AG04450 (cell line): Measurements from ENCODE around the gene CRYL1. TPM values are rescaled to one million over a fixed set of nuclear protein-coding genes. Genes with fewer than 3 reads are reported as not detected.

ENCODE experiments used
- CTCF ChIA-PET: fragments of 300-600, 350-600 bp; formaldehyde crosslinking; extraction: SDS; loops from one replicate; lab custom pipeline; 2022; ENCODE audit warnings: antibody characterized with exemption, inconsistent platforms; lab: Charles Lee
- POLR2A ChIA-PET: fragments of 350-600 bp; formaldehyde crosslinking; extraction: SDS; loops from one replicate; lab custom pipeline; 2021; ENCODE audit warnings: antibody characterized with exemption, inconsistent platforms; lab: Yijun Ruan, JAX
- DNase-seq: peaks from one replicate; pipeline ENCODE4 v3.0.0-alpha.2; 2011; ENCODE audit warnings: low read depth, low spot score
- H3K27ac ChIP-seq: one replicate; pipeline ENCODE4 v1.5.1; 2012; ENCODE audit warnings: low read depth, low read length, control low read depth
- H3K27me3 ChIP-seq: one replicate; pipeline ENCODE4 v1.6.0; 2012; ENCODE audit warnings: low read length; ENCODE audit not compliant: control insufficient read depth, insufficient read depth
- H3K4me3 ChIP-seq: 2 replicates; pipeline ENCODE4 v1.5.1; 2011; ENCODE audit warnings: mild to moderate bottlenecking, low read depth, low read length, control low read depth
- H3K9me3 ChIP-seq: 2 replicates; pipeline ENCODE4 v1.5.1; 2012; ENCODE audit warnings: low read length; ENCODE audit not compliant: control insufficient read depth, insufficient read depth
- CTCF ChIP-seq: IDR thresholded peaks from 2 replicates; pipeline ENCODE4 v1.5.1; 2011; ENCODE audit warnings: low read depth, low read length, control low read depth, inconsistent platforms
- polyA plus RNA-seq: library from polyadenylated mRNA; depleted of rRNA; stranded (reverse); fragments of >200 nt; gene quantifications from 2 replicates; pipeline ENCODE4 v1.2.3, GENCODE V29; 2011

The CRYL1 gene
- polyA plus RNA-seq, 1 experiment, result 21.6 TPM

- ChIA-PET POLR2A (no interaction called here), CTCF (interaction anchor here (0.6 kb wide), 2 partner anchors 542 to 759 kb away, joined by 4 to 5 read pairs; no protein-coding TSS in a partner anchor)
- Histone ChIP-seq H3K4me3 (no peak overlapping the region), H3K9me3 (no peaks in the 10 kb centered on the region), H3K27ac (no peak overlapping the region), H3K27me3 (peaks cover 17% of the 10 kb centered on the region)
- no peak for TF ChIP-seq CTCF
- DNase-seq, result no peak
Measured at GRCh38 chr13:20383058-20383457, 142.6 kb downstream of the CRYL1 start.

DNA sequence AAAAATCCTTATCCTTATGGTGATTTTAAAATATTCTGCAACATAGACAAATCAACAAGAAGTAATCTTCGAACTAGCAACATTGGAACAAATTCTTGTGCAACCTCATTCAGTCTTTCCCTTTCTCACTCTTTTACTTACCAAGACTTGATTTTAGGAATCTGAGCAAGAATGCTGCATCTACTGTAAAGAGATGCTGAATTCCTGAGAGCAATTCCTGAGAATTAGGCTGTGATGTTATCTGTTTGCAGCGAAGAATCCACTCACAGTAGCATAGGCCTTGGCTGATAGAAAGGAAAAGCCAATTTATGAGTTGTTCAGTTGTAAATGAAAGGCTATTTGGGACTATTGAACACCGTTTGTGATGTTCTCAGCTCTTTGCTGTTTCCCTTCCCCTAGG, 144.3 kb downstream of the CRYL1 start:
- no peak for DNase-seq
- POLR2A ChIA-PET, result no interaction called here
- TF ChIP-seq CTCF, result no peak
- CTCF ChIA-PET, result no interaction called here
- Histone ChIP-seq H3K27me3 (peaks cover 22% of the 10 kb centered on the region), H3K27ac (no peak overlapping the region), H3K9me3 (no peaks in the 10 kb centered on the region), H3K4me3 (no peak overlapping the region)

GRCh38 chr13:20378721-20379120, 146.9 kb downstream of the CRYL1 start:
- ChIA-PET CTCF (no interaction called here), POLR2A (no interaction called here)
- H3K27me3 ChIP-seq, result peaks cover 25% of the 10 kb centered on the region
- no peak for DNase-seq
- no peak overlapping the region for H3K27ac ChIP-seq
- no peaks in the 10 kb centered on the region for H3K9me3 ChIP-seq
- H3K4me3 ChIP-seq, result no peak overlapping the region
- no peak for TF ChIP-seq CTCF

- H3K27ac ChIP-seq, result no peak overlapping the region
- TF ChIP-seq CTCF, result no peak
- ChIA-PET CTCF (no interaction called here), POLR2A (no interaction called here)
- no peak for DNase-seq
- no peaks in the 10 kb centered on the region for H3K9me3 ChIP-seq
- H3K4me3 ChIP-seq, result no peak overlapping the region
- peaks cover 27% of the 10 kb centered on the region for H3K27me3 ChIP-seq
Measured at GRCh38 chr13:20377720-20378119, 147.9 kb downstream of the CRYL1 start.

DNA sequence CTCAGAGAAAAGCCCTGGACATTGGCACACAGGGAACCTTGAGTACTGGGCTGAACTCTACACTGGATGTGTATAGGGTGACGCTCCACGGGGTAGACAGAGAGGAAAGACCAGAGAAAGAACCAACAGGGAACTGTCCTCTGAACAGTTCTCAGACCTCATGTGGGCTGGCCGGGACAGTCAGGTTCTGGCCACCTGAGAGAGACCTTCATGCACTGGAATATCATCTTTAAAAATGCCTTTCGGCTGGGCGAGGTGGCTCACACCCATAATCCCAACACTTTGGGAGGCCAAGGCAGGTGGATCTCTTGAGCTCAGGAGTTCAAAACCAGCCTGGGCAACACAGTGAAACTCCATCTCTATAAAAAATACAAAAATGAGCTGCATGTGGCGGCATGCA, 149.8 kb downstream of the CRYL1 start:
- POLR2A ChIA-PET, result no interaction called here
- H3K27ac ChIP-seq, result no peak overlapping the region
- H3K9me3 ChIP-seq, result no peaks in the 10 kb centered on the region
- H3K4me3 ChIP-seq, result no peak overlapping the region
- no peak for TF ChIP-seq CTCF
- CTCF ChIA-PET, result no interaction called here
- DNase-seq, result no peak
- peaks cover 27% of the 10 kb centered on the region for H3K27me3 ChIP-seq
